ENCODE measurements around the gene PCDHGA9. TPM values are rescaled to one million over a fixed set of nuclear protein-coding genes. Genes with fewer than 3 reads are reported as not detected.
"Not testable (repeated sequence)": the region's sequence is repeated elsewhere in the genome, so short reads cannot be mapped to it uniquely, and the experiment has no call there.

The PCDHGA9 gene
- total RNA-seq, 1 experiment from 2014 or later = not detected

GRCh38 chr5:141432308-141432707, 29.7 kb downstream of the PCDHGA9 start:
- in situ Hi-C loops (cut with HindIII; ENCODE audit: low pct_unique_long_range_greater_than_20kb, low sequenced_read_pairs); DNase-seq (ENCODE audit: low read depth): not testable (repeated sequence)

DNA sequence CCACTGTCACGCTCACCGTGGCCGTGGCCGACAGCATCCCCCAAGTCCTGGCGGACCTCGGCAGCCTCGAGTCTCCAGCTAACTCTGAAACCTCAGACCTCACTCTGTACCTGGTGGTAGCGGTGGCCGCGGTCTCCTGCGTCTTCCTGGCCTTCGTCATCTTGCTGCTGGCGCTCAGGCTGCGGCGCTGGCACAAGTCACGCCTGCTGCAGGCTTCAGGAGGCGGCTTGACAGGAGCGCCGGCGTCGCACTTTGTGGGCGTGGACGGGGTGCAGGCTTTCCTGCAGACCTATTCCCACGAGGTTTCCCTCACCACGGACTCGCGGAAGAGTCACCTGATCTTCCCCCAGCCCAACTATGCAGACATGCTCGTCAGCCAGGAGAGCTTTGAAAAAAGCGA, 30.1 kb downstream of the PCDHGA9 start:
- in situ Hi-C loops (cut with HindIII; ENCODE audit: low pct_unique_long_range_greater_than_20kb, low sequenced_read_pairs); DNase-seq (ENCODE audit: low read depth): not testable (repeated sequence)

GRCh38 chr5:141434006-141434405, 31.4 kb downstream of the PCDHGA9 start:
- in situ Hi-C loops (cut with HindIII; ENCODE audit: low pct_unique_long_range_greater_than_20kb, low sequenced_read_pairs) = no loop called here
- DNase-seq (ENCODE audit: low read depth) = no peak

DNA sequence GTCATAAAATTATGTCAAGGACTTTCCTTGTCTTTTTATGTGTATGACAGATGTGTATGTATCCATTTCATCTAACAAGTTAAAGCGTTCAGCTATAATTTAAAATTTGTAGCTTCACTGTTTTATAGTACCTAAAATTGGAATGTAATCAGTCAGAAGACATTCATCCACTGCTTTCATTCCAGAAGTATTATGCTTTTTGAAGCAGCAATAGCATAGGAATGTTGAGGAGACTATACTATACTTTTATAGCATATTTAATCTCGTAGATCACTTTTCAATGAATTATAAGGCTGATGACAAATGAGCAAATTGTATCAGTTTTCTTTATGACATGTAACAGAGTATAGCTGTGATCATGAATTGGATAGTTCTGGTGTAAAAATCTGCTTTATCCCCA, 34.6 kb downstream of the PCDHGA9 start:
- DNase-seq (ENCODE audit: low read depth) = no peak
- in situ Hi-C loops (cut with HindIII; ENCODE audit: low pct_unique_long_range_greater_than_20kb, low sequenced_read_pairs) = no loop called here

DNA sequence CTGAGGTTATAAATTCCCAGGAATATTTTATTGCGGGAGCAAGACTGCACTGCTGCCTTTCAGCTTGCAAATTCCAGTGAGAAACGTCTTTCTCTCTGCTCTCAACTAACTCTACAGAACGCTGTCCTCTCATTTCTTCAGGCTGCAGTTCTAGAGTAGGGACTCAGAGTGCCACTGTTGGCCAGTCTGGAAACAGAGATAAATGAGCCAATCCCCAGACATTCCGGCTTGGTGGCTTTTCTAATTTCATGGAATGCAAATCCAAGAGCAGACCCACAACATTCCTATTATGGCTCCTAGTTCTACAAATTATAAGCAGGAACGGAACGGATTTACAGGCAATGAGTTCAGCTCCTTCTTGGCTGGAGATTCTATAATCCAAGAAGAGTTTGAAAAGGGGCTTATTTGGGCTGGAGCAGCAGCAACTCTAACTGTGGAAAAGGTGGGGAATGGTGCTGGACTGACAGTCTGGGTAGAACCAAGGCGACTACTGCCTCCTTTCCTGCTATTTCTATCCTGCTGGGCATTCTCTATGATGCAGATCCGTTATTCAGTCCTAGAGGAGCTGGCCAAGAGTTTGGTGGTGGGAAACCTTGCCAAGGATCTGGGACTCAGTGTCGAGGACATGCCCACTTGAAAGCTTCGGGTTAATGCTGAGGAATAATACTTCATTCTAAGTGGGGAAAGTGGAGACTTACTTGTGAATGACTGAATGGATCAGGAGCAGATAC, 37.0 kb downstream of the PCDHGA9 start:
- in situ Hi-C loops (cut with HindIII; ENCODE audit: low pct_unique_long_range_greater_than_20kb, low sequenced_read_pairs) = no loop called here

DNA sequence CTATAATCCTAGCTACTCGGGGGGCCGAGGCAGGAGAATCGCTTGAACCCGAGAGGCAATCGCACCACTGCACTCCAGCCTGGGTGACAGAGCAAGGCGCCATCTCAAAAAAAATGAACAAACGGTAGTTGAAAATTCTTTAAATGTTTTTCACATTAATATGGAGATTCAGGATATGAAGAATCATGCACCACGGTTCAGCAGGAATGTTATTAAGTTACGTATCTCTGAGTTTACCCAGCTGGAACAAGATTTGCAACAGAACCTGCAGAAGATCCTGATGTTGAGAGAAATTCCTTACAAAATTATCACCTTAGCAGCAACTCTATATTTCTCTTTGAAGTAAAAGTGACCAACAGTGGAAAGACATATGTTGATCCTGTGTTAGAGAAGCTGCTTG, 37.8 kb downstream of the PCDHGA9 start:
- no peak for DNase-seq (ENCODE audit: low read depth)
- in situ Hi-C loops (cut with HindIII; ENCODE audit: low pct_unique_long_range_greater_than_20kb, low sequenced_read_pairs) = no loop called here

More for the DNA sequence above, 37.0 kb downstream of the PCDHGA9 start:
- no peak for DNase-seq (ENCODE audit: low read depth)

- DNase-seq (ENCODE audit: low read depth) = no peak
- in situ Hi-C loops (cut with HindIII; ENCODE audit: low pct_unique_long_range_greater_than_20kb, low sequenced_read_pairs) = no loop called here
These were observed 39.1 kb downstream of the PCDHGA9 start for GRCh38 chr5:141441571-141442170.

Other genes with a start within 250 kb of the PCDHGA9 start
- gene PCDHB7, start 230.1 kb upstream of the PCDHGA9 start, total RNA-seq (2014; rRNA removed; shearing (Covaris generic); ENCODE audit: low replicate concordance) = 0.90 and 1.2 TPM in 2 replicates
- gene PCDHB8, start 225.0 kb upstream of the PCDHGA9 start, total RNA-seq (2014; rRNA removed; shearing (Covaris generic); ENCODE audit: low replicate concordance) = not detected in 2 replicates
- 3.1 and 4.1 TPM in 2 replicates for gene PCDHB16, start 220.4 kb upstream of the PCDHGA9 start, total RNA-seq (2014; rRNA removed; shearing (Covaris generic); ENCODE audit: low replicate concordance)
- gene PCDHB9, start 215.6 kb upstream of the PCDHGA9 start, total RNA-seq (2014; rRNA removed; shearing (Covaris generic); ENCODE audit: low replicate concordance) = 1.1 and 1.6 TPM in 2 replicates
- gene PCDHB10, start 210.4 kb upstream of the PCDHGA9 start, total RNA-seq (2014; rRNA removed; shearing (Covaris generic); ENCODE audit: low replicate concordance) = 0.41 and 1.2 TPM in 2 replicates
- 0.61 TPM in 1 of 2 replicates, not detected in the other for gene PCDHB11, start 203.2 kb upstream of the PCDHGA9 start, total RNA-seq (2014; rRNA removed; shearing (Covaris generic); ENCODE audit: low replicate concordance)
- gene PCDHB12, start 194.1 kb upstream of the PCDHGA9 start, total RNA-seq (2014; rRNA removed; shearing (Covaris generic); ENCODE audit: low replicate concordance) = 0.35 TPM in 1 of 2 replicates, not detected in the other
- 0.44 and 0.93 TPM in 2 replicates for gene PCDHB13, start 188.9 kb upstream of the PCDHGA9 start, total RNA-seq (2014; rRNA removed; shearing (Covaris generic); ENCODE audit: low replicate concordance)
- gene PCDHB14, start 179.4 kb upstream of the PCDHGA9 start, total RNA-seq (2014; rRNA removed; shearing (Covaris generic); ENCODE audit: low replicate concordance) = 0.29 and 7.7 TPM in 2 replicates
- gene PCDHB15, start 157.4 kb upstream of the PCDHGA9 start, total RNA-seq (2014; rRNA removed; shearing (Covaris generic); ENCODE audit: low replicate concordance) = not detected in 2 replicates
- not detected in 2 replicates for gene SLC25A2, start 98.7 kb upstream of the PCDHGA9 start, total RNA-seq (2014; rRNA removed; shearing (Covaris generic); ENCODE audit: low replicate concordance)
- gene TAF7, start 82.0 kb upstream of the PCDHGA9 start, total RNA-seq (2014; rRNA removed; shearing (Covaris generic); ENCODE audit: low replicate concordance) = 103 and 109 TPM in 2 replicates
- 0.07 TPM in 1 of 2 replicates, not detected in the other for gene PCDHGA1, start 72.3 kb upstream of the PCDHGA9 start, total RNA-seq (2014; rRNA removed; shearing (Covaris generic); ENCODE audit: low replicate concordance)
- gene PCDHGA2, start 64.0 kb upstream of the PCDHGA9 start, total RNA-seq (2014; rRNA removed; shearing (Covaris generic); ENCODE audit: low replicate concordance) = not detected in 2 replicates
- not detected in 2 replicates for gene PCDHGA3, start 58.9 kb upstream of the PCDHGA9 start, total RNA-seq (2014; rRNA removed; shearing (Covaris generic); ENCODE audit: low replicate concordance)
- 0.06 TPM in 1 of 2 replicates, not detected in the other for gene PCDHGB1, start 52.7 kb upstream of the PCDHGA9 start, total RNA-seq (2014; rRNA removed; shearing (Covaris generic); ENCODE audit: low replicate concordance)
- not detected in 2 replicates for gene PCDHGA4, start 47.8 kb upstream of the PCDHGA9 start, total RNA-seq (2014; rRNA removed; shearing (Covaris generic); ENCODE audit: low replicate concordance)
- 0.34 TPM in 1 of 2 replicates, not detected in the other for gene PCDHGB2, start 42.8 kb upstream of the PCDHGA9 start, total RNA-seq (2014; rRNA removed; shearing (Covaris generic); ENCODE audit: low replicate concordance)
- gene PCDHGA5, start 38.6 kb upstream of the PCDHGA9 start, total RNA-seq (2014; rRNA removed; shearing (Covaris generic); ENCODE audit: low replicate concordance) = 0.24 TPM in 1 of 2 replicates, not detected in the other
- gene PCDHGB3, start 32.5 kb upstream of the PCDHGA9 start, total RNA-seq (2014; rRNA removed; shearing (Covaris generic); ENCODE audit: low replicate concordance) = not detected in 2 replicates
- gene PCDHGA6, start 28.9 kb upstream of the PCDHGA9 start, total RNA-seq (2014; rRNA removed; shearing (Covaris generic); ENCODE audit: low replicate concordance) = 1.6 TPM in 1 of 2 replicates, not detected in the other
- not detected in 2 replicates for gene PCDHGA7, start 20.0 kb upstream of the PCDHGA9 start, total RNA-seq (2014; rRNA removed; shearing (Covaris generic); ENCODE audit: low replicate concordance)
- not detected in 2 replicates for gene PCDHGB4, start 15.1 kb upstream of the PCDHGA9 start, total RNA-seq (2014; rRNA removed; shearing (Covaris generic); ENCODE audit: low replicate concordance)
- not detected in 2 replicates for gene PCDHGA8, start 10.1 kb upstream of the PCDHGA9 start, total RNA-seq (2014; rRNA removed; shearing (Covaris generic); ENCODE audit: low replicate concordance)
- not detected in 2 replicates for gene PCDHGB5, start 4.8 kb upstream of the PCDHGA9 start, total RNA-seq (2014; rRNA removed; shearing (Covaris generic); ENCODE audit: low replicate concordance)
- 0.75 and 1.3 TPM in 2 replicates for gene PCDHGB6, start 5.2 kb downstream of the PCDHGA9 start, total RNA-seq (2014; rRNA removed; shearing (Covaris generic); ENCODE audit: low replicate concordance)
- 0.14 TPM in 1 of 2 replicates, not detected in the other for gene PCDHGA10, start 10.2 kb downstream of the PCDHGA9 start, total RNA-seq (2014; rRNA removed; shearing (Covaris generic); ENCODE audit: low replicate concordance)
- 0.03 and 0.64 TPM in 2 replicates for gene PCDHGB7, start 14.9 kb downstream of the PCDHGA9 start, total RNA-seq (2014; rRNA removed; shearing (Covaris generic); ENCODE audit: low replicate concordance)
- gene PCDHGA11, start 18.3 kb downstream of the PCDHGA9 start, total RNA-seq (2014; rRNA removed; shearing (Covaris generic); ENCODE audit: low replicate concordance) = not detected in 2 replicates
- gene PCDHGA12, start 27.7 kb downstream of the PCDHGA9 start, total RNA-seq (2014; rRNA removed; shearing (Covaris generic); ENCODE audit: low replicate concordance) = not detected in 2 replicates
- gene PCDHGC3, start 73.2 kb downstream of the PCDHGA9 start, total RNA-seq (2014; rRNA removed; shearing (Covaris generic); ENCODE audit: low replicate concordance) = 15.4 and 27.2 TPM in 2 replicates
- not detected in 2 replicates for gene PCDHGC4, start 82.3 kb downstream of the PCDHGA9 start, total RNA-seq (2014; rRNA removed; shearing (Covaris generic); ENCODE audit: low replicate concordance)
- not detected in 2 replicates for gene PCDHGC5, start 86.3 kb downstream of the PCDHGA9 start, total RNA-seq (2014; rRNA removed; shearing (Covaris generic); ENCODE audit: low replicate concordance)
- 17.0 and 43.6 TPM in 2 replicates for gene DIAPH1, start 216.2 kb downstream of the PCDHGA9 start, total RNA-seq (2014; rRNA removed; shearing (Covaris generic); ENCODE audit: low replicate concordance)
- gene HDAC3, start 234.1 kb downstream of the PCDHGA9 start, total RNA-seq (2014; rRNA removed; shearing (Covaris generic); ENCODE audit: low replicate concordance) = 89.9 and 114 TPM in 2 replicates
- gene RELL2, start 234.2 kb downstream of the PCDHGA9 start, total RNA-seq (2014; rRNA removed; shearing (Covaris generic); ENCODE audit: low replicate concordance) = 2.6 and 2.7 TPM in 2 replicates
- gene FCHSD1, start 248.6 kb downstream of the PCDHGA9 start, total RNA-seq (2014; rRNA removed; shearing (Covaris generic); ENCODE audit: low replicate concordance) = 19.7 and 23.2 TPM in 2 replicates

Measured in Caki2 (cell line).